GM12878 (cell line): ENCODE results near the gene TUB. TPM values are rescaled to one million over a fixed set of nuclear protein-coding genes. Genes with fewer than 3 reads are reported as not detected.

Experiments
- ATAC-seq: fragments of 200-7000 bp; cut with Tn5 transposase; 3 replicates; pipeline ENCODE4 v1.9.1; 2020; ENCODE audit warnings: mild to moderate bottlenecking, moderate library complexity
- BruUV-seq: library from RNA; stranded (reverse); fragments of 400-500 nt; replicated peaks from 2 replicates; lab custom pipeline; 2021; lab: Mats Ljungman, UMichigan
- CTCF ChIA-PET: fragments of 300-600 bp; sonication (Branson Sonifier 250); formaldehyde crosslinking; extraction: SDS; loops from one replicate; lab custom pipeline; 2021; ENCODE audit warnings: inconsistent platforms; lab: Yijun Ruan, JAX
- POLR2A ChIA-PET: fragments of 350-600 bp; formaldehyde crosslinking; extraction: SDS; loops from one replicate; lab custom pipeline; 2021; ENCODE audit warnings: inconsistent platforms; lab: Charles Lee
- RAD21 ChIA-PET: fragments of 300-600 bp; sonication (Branson Sonifier 250); formaldehyde crosslinking; loops from one replicate; lab custom pipeline; 2023; ENCODE audit warnings: antibody characterized with exemption; ENCODE audit not compliant: unreplicated experiment; lab: Charles Lee
- SMC1A ChIA-PET: fragments of 300-600 bp; sonication (Branson Sonifier 250); formaldehyde crosslinking; loops from one replicate; lab custom pipeline; 2023; ENCODE audit not compliant: unreplicated experiment, uncharacterized antibody; lab: Charles Lee
- DNase-seq: peaks from one replicate; pipeline ENCODE4 v3.0.0-alpha.2; 2011; ENCODE audit warnings: low read depth, low spot score
- FAIRE-seq: peaks from 3 replicates; lab custom pipeline; 2011; peaks lifted over from hg19 to GRCh38; lab: Jason Lieb, UNC
- H2AFZ ChIP-seq: 2 replicates; pipeline ENCODE4 v1.6.0; 2011; ENCODE audit warnings: low read depth, low read length, control low read depth; ENCODE audit not compliant: control insufficient read depth
- H3K27ac ChIP-seq: 2 replicates; pipeline ENCODE4 v1.5.1; 2011; ENCODE audit warnings: control low read depth; ENCODE audit not compliant: control insufficient read depth, insufficient read depth
- H3K27me3 ChIP-seq, 2 experiments: replicated peaks in 1 of 2; 2 replicates each; pipeline versions ENCODE4 v1.6.0 to v1.6.1; 2011; ENCODE audit warnings: low read length in 1 of 2; ENCODE audit not compliant: control insufficient read depth in 2 of 2, insufficient read depth in 2 of 2
- H3K36me3 ChIP-seq, 2 experiments: 2 replicates each; pipeline ENCODE4 v1.5.1; 2011; ENCODE audit warnings: low read length in 1 of 2; ENCODE audit not compliant: control insufficient read depth in 2 of 2, insufficient read depth in 2 of 2
- H3K4me1 ChIP-seq: 2 replicates; pipeline ENCODE4 v1.6.1; 2011; ENCODE audit warnings: mild to moderate bottlenecking, low read length, moderate library complexity, mixed read lengths; ENCODE audit not compliant: control insufficient read depth, insufficient read depth
- H3K4me2 ChIP-seq: 2 replicates; pipeline ENCODE4 v1.6.0; 2011; ENCODE audit warnings: control low read depth; ENCODE audit not compliant: control insufficient read depth, insufficient read depth
- H3K4me3 ChIP-seq: fragments of 200-600 bp; sonication (generic); 2 replicates; pipeline ENCODE4 v1.5.1; 2016
- H3K79me2 ChIP-seq: 2 replicates; pipeline ENCODE4 v1.6.0; 2011; ENCODE audit warnings: low read length; ENCODE audit not compliant: control insufficient read depth, insufficient read depth
- H3K9ac ChIP-seq: 2 replicates; pipeline ENCODE4 v1.8.0; 2011; ENCODE audit warnings: low read length, control low read depth, mixed read lengths; ENCODE audit not compliant: control insufficient read depth, insufficient read depth
- H3K9me3 ChIP-seq: replicated peaks from 3 replicates; pipeline ENCODE4 v1.5.1; 2011; ENCODE audit warnings: mild to moderate bottlenecking, low read length; ENCODE audit not compliant: control insufficient read depth, insufficient read depth
- H4K20me1 ChIP-seq: 2 replicates; pipeline ENCODE4 v1.6.0; 2011; ENCODE audit not compliant: control insufficient read depth, insufficient read depth
- CHD1 ChIP-seq: IDR thresholded peaks from 2 replicates; pipeline ENCODE4 v1.6.1; 2012; ENCODE audit warnings: low read depth, low read length, improper control_type of control experiment
- CREB1 ChIP-seq: IDR thresholded peaks from 2 replicates; pipeline ENCODE4 v1.6.1; 2012; ENCODE audit warnings: low read depth, mild to moderate bottlenecking, inconsistent platforms
- EP300 ChIP-seq, 2 experiments: fragments of 150-350 bp in 1 of 2; IDR thresholded peaks; 2 replicates each; pipeline ENCODE4 v1.6.1; 2011 to 2012; ENCODE audit warnings: low read depth in 2 of 2, low read length in 2 of 2, borderline replicate concordance in 1 of 2, improper control_type of control experiment in 1 of 2, inconsistent platforms in 1 of 2; ENCODE audit not compliant: control insufficient read depth in 1 of 2
- FOXM1 ChIP-seq: IDR thresholded peaks from 2 replicates; pipeline ENCODE4 v1.6.1; 2012; ENCODE audit warnings: low read depth, mild to moderate bottlenecking, inconsistent platforms, low read length, moderate library complexity
- KDM1A ChIP-seq: fragments of 200-600 bp; sonication (generic); IDR thresholded peaks from 2 replicates; pipeline ENCODE4 v1.6.1; 2016; ENCODE audit warnings: borderline replicate concordance
- NFYA ChIP-seq: IDR thresholded peaks from 2 replicates; pipeline ENCODE4 v1.6.1; 2011; ENCODE audit warnings: low read depth, mild to moderate bottlenecking, low read length, improper control_type of control experiment, borderline replicate concordance
- PAX8 ChIP-seq: fragments of 450-650 bp; IDR thresholded peaks from 2 replicates; pipeline ENCODE4 v1.6.1; 2017; ENCODE audit warnings: mild to moderate bottlenecking, moderate library complexity
- RBBP5 ChIP-seq: fragments of 200-600 bp; sonication (generic); conservative IDR thresholded peaks from 2 replicates; pipeline ENCODE4 v1.6.1; 2016
- YY1 ChIP-seq: IDR thresholded peaks from 2 replicates; pipeline ENCODE4 v1.6.1; 2011; ENCODE audit warnings: low read depth, mild to moderate bottlenecking, low read length
- WGBS: methylation state at CpG from one replicate; pipeline ENCODE4 v1.1.6; 2016; ENCODE audit warnings: low lambda C conversion rate; ENCODE audit not compliant: insufficient replicate concordance, insufficient coverage; ENCODE audit errors: missing lambda C conversion rate; 5-methylcytosine and 5-hydroxymethylcytosine counted together
- in situ Hi-C: fragments of 300-500 bp; cut with MboI; formaldehyde crosslinking; loops from 9 replicates; pipeline ENCODE4 v1.14.3; 2018; ENCODE audit warnings: mixed read lengths
- intact Hi-C: fragments of 100-400 bp; cut with micrococcal nuclease; formaldehyde crosslinking; loops from one replicate; pipeline ENCODE4 v1.14.2; 2022; ENCODE audit not compliant: unreplicated experiment
- polyA plus RNA-seq, 11 experiments: library from polyadenylated mRNA; depleted of rRNA in 4 of 11; unstranded in 6 of 11; stranded (reverse) in 5 of 11; fragments of >200 nt; fragmentation: Nextera tagmentation in 4 of 11; fragmentation: Illumina TruSeq in 1 of 11; extraction: Ambion mirVana in 4 of 11; extraction: Trizol in 1 of 11; gene quantifications; 1 replicate in 1 of 11; 2 replicates in 10 of 11; pipeline versions ENCODE4 v1.2.1 to v1.2.3, GENCODE V29; 2011 to 2016; ENCODE audit warnings: inconsistent platforms in 2 of 11, missing spikeins in 2 of 11, low read depth in 1 of 11
- total RNA-seq, 4 experiments: library from RNA; depleted of rRNA in 3 of 4; stranded (reverse); fragments of >200 nt in 3 of 4; fragmentation: Illumina TruSeq in 1 of 4; extraction: Trizol in 1 of 4; gene quantifications; 2 replicates each; pipeline versions ENCODE4 v1.2.1 to v1.2.3, GENCODE V29; 2013 to 2021
- TF ChIP-seq, protein P1 (sequence below): fragments of 450-650 bp; IDR thresholded peaks from 2 replicates; pipeline ENCODE4 v1.6.1; 2016; ENCODE audit warnings: mild to moderate bottlenecking
- TF ChIP-seq, protein P2 (sequence below): fragments of 450-650 bp; IDR thresholded peaks from 2 replicates; pipeline ENCODE4 v1.6.1; 2018; ENCODE audit warnings: mild to moderate bottlenecking, low read depth, moderate library complexity; ENCODE audit not compliant: partially characterized antibody
- TF ChIP-seq, protein P3 (sequence below): fragments of 450-650 bp; IDR thresholded peaks from 2 replicates; pipeline ENCODE4 v1.6.1; 2014; ENCODE audit warnings: mild to moderate bottlenecking

The TUB gene
- total and polyA plus RNA-seq, 10 of the 15 experiments (the other 5 are each of a cell fraction or from before 2014, with no cell fraction given): 0.01 to 0.06 (median 0.03) TPM; not detected in 6

DNA sequence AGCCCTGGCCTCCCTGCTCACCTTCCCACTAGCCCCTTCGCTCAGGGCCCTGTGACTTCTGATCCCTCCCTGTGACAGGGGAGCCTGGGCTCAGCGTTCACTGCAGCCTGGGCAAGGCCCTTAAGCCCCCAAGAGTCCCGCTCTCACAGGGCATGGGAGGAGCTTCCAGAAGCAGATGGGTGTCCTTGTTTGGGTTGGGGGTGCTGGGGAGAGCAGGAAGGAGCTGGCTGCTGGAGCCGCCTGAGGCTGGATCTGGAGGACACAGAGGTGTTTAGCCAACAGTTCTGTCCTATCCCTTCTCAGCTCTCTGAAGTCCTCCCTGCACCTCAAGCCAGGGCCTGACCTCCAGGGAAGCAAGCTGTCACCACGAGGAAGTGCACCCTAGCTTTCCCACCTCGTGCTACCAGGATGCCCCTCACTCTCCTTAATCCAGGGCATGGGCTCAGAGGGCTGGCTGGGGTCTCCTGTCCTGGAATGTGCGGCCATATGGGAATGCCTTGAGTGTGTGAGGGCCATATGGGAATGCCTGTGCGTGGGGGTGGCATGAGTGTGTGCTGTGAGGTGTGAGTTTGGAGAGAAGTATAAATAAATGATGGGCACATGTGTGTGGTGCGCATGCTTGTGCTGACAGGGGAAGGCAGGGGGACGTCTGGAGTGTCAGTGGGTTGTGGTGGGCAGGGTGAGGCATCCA is 25.0 kb upstream of the TUB start:
- Histone ChIP-seq H4K20me1 (no peaks in the 10 kb centered on the region), H3K4me3 (no peak overlapping the region), H3K27ac (no peak overlapping the region), H2AFZ (no peak overlapping the region), H3K4me2 (no peak overlapping the region), H3K36me3 (no peaks in the 10 kb centered on the region), H3K79me2 (no peaks in the 10 kb centered on the region), H3K9me3 (no peaks in the 10 kb centered on the region), H3K4me1 (no peaks in the 10 kb centered on the region), H3K27me3 (0 out of 4 replicates have a peak, but pooled peaks cover 0 to under 1% of the 10 kb centered on the region in 2 experiments), H3K9ac (no peak overlapping the region)
- no peak; the same call in 2 of the 3 replicates for ATAC-seq
- ChIA-PET RAD21 (no interaction called here), SMC1A (no interaction called here), POLR2A (no interaction called here)
- 28% methylated on average over 9 of the region's 10 CpGs for WGBS
- intact Hi-C loops (no loop called here), in situ Hi-C loops (no loop called here)
- no TSS peak for BruUV-seq
- no peak for DNase-seq
- no peak for FAIRE-seq
- TF ChIP-seq, protein P1, sequence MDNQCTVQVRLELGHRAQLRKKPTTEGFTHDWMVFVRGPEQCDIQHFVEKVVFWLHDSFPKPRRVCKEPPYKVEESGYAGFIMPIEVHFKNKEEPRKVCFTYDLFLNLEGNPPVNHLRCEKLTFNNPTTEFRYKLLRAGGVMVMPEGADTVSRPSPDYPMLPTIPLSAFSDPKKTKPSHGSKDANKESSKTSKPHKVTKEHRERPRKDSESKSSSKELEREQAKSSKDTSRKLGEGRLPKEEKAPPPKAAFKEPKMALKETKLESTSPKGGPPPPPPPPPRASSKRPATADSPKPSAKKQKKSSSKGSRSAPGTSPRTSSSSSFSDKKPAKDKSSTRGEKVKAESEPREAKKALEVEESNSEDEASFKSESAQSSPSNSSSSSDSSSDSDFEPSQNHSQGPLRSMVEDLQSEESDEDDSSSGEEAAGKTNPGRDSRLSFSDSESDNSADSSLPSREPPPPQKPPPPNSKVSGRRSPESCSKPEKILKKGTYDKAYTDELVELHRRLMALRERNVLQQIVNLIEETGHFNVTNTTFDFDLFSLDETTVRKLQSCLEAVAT: no peak
- TF ChIP-seq, protein P2, sequence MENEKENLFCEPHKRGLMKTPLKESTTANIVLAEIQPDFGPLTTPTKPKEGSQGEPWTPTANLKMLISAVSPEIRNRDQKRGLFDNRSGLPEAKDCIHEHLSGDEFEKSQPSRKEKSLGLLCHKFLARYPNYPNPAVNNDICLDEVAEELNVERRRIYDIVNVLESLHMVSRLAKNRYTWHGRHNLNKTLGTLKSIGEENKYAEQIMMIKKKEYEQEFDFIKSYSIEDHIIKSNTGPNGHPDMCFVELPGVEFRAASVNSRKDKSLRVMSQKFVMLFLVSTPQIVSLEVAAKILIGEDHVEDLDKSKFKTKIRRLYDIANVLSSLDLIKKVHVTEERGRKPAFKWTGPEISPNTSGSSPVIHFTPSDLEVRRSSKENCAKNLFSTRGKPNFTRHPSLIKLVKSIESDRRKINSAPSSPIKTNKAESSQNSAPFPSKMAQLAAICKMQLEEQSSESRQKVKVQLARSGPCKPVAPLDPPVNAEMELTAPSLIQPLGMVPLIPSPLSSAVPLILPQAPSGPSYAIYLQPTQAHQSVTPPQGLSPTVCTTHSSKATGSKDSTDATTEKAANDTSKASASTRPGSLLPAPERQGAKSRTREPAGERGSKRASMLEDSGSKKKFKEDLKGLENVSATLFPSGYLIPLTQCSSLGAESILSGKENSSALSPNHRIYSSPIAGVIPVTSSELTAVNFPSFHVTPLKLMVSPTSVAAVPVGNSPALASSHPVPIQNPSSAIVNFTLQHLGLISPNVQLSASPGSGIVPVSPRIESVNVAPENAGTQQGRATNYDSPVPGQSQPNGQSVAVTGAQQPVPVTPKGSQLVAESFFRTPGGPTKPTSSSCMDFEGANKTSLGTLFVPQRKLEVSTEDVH: no peak
- TF ChIP-seq KDM1A (no peak), CREB1 (no peak), PAX8 (no peak), CHD1 (no peak), YY1 (no peak), FOXM1 (no peak), RBBP5 (no peak), EP300 (IDR thresholded peaks at IDR 0.05; ENCODE audit: borderline replicate concordance in 1 of 2, control insufficient read depth in 1 of 2, low read depth in 2 of 2, low read length in 2 of 2) (no peak), NFYA (no peak)
- TF ChIP-seq, protein P3, sequence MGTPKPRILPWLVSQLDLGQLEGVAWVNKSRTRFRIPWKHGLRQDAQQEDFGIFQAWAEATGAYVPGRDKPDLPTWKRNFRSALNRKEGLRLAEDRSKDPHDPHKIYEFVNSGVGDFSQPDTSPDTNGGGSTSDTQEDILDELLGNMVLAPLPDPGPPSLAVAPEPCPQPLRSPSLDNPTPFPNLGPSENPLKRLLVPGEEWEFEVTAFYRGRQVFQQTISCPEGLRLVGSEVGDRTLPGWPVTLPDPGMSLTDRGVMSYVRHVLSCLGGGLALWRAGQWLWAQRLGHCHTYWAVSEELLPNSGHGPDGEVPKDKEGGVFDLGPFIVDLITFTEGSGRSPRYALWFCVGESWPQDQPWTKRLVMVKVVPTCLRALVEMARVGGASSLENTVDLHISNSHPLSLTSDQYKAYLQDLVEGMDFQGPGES: no peak
- TF ChIP-seq, all 136 proteins: peak for 0
- CTCF ChIA-PET: interaction anchor here (0.6 to 2.6 kb wide), 4 partner anchors 23 to 49 kb away, joined by 3 to 11 read pairs (median 4); no protein-coding TSS in a partner anchor
